Islet of Langerhans (tissue), 1 donor: Measurements from ENCODE around the gene GPC3.
A peak's percentile ranks its signal among the peaks of the same experiment; 100 is the strongest.
"Not testable (repeated sequence)": the region's sequence is repeated elsewhere in the genome, so short reads cannot be mapped to it uniquely, and the experiment has no call there.

Source experiments
- FAIRE-seq: peaks from one replicate; lab custom pipeline; 2011; peaks lifted over from hg19 to GRCh38; lab: Jason Lieb, UNC

The GPC3 gene

GRCh38 chrX:133645977-133646718, 339.2 kb downstream of the GPC3 start:
- no peak for FAIRE-seq

- FAIRE-seq = no peak
These were observed 340.1 kb downstream of the GPC3 start for GRCh38 chrX:133645256-133645655.

DNA sequence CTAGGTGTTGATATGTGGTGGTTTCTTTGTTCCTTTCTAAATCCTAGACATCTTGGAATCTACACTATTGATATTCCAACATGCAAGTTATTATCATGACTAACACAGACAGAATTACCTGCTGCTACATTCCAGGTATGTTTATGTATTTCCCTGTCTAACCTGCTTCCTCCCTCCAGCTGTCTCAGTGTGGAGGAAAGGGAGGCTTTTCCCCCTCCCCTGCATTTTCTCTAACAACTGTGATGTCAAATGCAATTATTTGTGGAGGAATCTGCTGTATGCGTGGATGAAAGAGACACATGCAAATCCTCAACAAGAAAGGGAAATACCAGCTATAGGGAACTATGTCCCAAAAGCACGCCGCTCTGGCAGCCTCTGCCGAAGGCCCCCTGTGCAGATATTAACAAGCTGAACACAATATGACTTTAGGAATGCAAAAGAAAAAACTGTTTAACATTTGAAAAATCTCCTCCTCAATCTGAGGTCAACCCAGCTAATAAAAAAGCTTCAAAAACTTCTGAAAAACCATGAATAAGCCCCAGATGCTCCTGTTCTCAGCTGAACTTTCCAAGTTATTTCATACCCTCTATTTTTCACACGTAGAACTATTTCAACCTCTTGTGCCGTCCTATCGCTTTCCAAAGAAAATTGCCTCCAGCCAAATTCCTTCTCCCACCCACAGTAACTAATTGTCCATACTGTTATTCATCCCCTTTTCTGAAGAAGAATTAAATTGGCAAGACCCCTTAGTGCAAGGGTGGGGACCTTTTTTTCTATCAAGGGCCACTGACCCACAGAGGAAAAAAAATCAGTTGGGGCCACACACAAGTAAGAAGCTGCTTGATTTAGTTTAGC, 345.0 kb downstream of the GPC3 start:
- FAIRE-seq = peak; percentile 13

- FAIRE-seq = no peak
These were observed 345.7 kb downstream of the GPC3 start for GRCh38 chrX:133639726-133640125.

GRCh38 chrX:133638285-133638684, 347.1 kb downstream of the GPC3 start:
- FAIRE-seq = no peak

- FAIRE-seq = no peak
These were observed 347.6 kb downstream of the GPC3 start for GRCh38 chrX:133637765-133638164.

DNA sequence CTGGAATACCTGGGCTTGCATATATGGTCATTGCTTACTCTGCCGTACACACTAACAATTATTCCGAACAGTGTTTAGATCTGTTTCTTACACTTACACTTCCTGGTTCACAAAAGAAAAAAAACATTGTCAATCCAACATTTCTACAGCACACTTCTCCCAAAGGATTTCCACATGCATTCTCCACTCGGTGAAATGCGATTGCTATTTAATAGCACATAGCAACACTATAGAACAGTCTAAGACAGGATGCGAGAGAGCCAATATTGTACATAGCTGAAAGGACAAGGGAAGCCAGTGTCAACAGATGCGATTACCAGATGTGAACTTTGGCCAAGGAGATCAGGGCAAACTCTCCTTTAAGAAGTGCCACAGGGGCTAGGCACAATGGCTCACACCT, 349.4 kb downstream of the GPC3 start:
- FAIRE-seq = no peak

- no peak for FAIRE-seq
These were observed 351.0 kb downstream of the GPC3 start for GRCh38 chrX:133634416-133634815.

DNA sequence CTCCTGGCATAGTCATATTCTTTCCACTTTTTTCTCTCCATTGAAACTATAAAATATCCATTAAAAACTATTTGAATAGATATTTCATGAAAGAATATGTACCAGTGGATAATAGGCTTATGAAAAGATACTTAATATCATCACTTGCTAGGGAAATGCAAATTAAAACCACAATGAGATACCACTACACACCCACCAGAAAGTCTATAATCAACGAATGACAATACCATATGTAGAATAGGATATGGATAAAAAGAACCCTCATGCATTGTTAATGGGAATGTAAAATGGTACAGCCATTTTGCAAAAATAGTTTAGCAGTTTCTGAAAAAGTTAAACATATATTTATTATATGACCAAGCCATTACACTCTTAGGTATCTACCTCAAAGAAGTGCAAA, 351.4 kb downstream of the GPC3 start:
- no peak for FAIRE-seq

DNA sequence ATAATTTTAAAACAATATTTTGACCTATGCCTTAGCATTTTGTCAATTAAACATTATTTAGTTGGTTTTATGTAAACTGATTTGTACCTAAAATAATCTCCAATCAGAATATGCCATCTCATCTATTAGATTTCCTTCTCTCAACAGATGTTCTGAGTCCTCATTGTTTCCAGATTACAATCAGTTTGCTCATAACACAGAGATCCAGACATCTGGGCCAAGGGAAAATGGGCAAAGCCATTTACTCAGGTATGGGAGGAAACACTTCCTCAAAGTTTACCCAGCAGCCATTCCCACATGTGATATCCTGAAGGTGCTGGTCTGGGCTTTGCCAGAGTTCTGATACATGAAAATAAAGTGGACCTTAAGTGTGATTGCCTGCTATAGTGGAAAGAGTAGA, 352.2 kb downstream of the GPC3 start:
- FAIRE-seq = no peak

GRCh38 chrX:133630362-133630761, 355.0 kb downstream of the GPC3 start:
- no peak for FAIRE-seq

DNA sequence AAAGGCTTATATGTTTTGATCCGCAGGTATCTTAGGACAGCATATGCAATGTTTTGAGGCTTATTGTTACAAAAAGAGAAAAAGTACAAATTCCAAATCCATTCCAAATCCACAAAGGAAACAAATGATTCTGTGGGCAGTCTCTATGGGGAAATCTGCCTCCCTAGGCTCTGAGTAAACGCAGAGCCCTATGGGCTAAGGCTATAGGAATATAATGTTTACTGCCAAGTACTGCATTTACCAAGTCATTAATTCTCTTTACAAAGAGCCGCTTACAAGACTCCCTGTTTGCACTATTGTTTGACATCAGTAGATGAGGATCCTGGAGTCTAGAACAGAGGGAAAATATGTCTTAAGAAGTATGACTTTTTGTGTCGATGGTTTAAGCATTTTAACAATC, 357.7 kb downstream of the GPC3 start:
- FAIRE-seq = no peak

- not testable (repeated sequence) for FAIRE-seq
These were observed 364.0 kb downstream of the GPC3 start for GRCh38 chrX:133621384-133621783.

- no peak for FAIRE-seq
These were observed 373.7 kb downstream of the GPC3 start for GRCh38 chrX:133611676-133612075.

- FAIRE-seq = no peak
These were observed 375.3 kb downstream of the GPC3 start for GRCh38 chrX:133610056-133610455.

GRCh38 chrX:133609166-133609565, 376.2 kb downstream of the GPC3 start:
- FAIRE-seq = no peak

- FAIRE-seq = no peak
These were observed 377.0 kb downstream of the GPC3 start for GRCh38 chrX:133608406-133608805.

- no peak for FAIRE-seq
These were observed 377.7 kb downstream of the GPC3 start for GRCh38 chrX:133607419-133608348.

GRCh38 chrX:133606990-133607389, 378.4 kb downstream of the GPC3 start:
- no peak for FAIRE-seq

DNA sequence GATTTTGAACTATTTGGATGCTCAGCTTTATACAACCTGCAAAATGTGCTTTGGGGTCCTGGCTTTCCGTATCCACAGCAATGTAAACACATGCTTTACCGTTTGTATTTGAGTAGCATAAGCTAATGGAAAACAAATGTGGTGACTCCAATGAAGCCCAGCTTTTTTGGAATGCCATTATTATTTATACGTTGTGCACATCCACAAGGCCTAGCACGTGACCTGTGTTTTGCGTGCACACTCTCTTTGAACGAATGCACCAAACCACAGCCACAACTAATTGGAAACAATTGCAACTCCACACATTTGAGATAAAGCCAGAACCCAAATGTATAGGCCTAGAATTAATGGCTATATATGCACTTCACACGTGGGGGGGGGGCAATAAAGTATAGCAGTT, 380.6 kb downstream of the GPC3 start:
- FAIRE-seq = no peak

- FAIRE-seq = no peak
These were observed 382.5 kb downstream of the GPC3 start for GRCh38 chrX:133602881-133603280.

GRCh38 chrX:133601116-133601515, 384.3 kb downstream of the GPC3 start:
- no peak for FAIRE-seq

DNA sequence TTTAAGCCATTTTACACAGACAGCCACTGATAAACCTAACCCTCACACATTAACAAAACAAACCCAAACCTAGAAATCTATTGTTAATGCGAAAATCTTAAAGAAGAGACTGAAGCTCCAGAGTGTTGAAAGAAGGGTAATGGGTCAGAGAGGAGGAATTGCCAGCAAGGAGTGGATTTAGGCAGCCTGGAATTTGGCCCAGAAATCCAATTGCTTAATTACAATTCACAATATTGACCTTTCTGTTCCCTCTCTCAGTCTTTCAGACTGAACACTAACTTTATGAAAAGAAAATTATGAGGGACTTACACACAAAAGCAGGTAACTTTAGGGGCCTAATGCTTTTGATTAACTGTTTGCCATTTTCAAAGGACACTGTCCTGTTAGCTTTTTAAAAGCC, 384.9 kb downstream of the GPC3 start:
- no peak for FAIRE-seq
